Measurements from ENCODE around the gene LIG1. TPM values are rescaled to one million over a fixed set of nuclear protein-coding genes. Genes with fewer than 3 reads are reported as not detected.
A peak's percentile ranks its signal among the peaks of the same experiment; 100 is the strongest.

Gene LIG1
- total RNA-seq, 3 donors from 2014 or later = 16.0 to 42.7 (median 29.6) TPM

DNA sequence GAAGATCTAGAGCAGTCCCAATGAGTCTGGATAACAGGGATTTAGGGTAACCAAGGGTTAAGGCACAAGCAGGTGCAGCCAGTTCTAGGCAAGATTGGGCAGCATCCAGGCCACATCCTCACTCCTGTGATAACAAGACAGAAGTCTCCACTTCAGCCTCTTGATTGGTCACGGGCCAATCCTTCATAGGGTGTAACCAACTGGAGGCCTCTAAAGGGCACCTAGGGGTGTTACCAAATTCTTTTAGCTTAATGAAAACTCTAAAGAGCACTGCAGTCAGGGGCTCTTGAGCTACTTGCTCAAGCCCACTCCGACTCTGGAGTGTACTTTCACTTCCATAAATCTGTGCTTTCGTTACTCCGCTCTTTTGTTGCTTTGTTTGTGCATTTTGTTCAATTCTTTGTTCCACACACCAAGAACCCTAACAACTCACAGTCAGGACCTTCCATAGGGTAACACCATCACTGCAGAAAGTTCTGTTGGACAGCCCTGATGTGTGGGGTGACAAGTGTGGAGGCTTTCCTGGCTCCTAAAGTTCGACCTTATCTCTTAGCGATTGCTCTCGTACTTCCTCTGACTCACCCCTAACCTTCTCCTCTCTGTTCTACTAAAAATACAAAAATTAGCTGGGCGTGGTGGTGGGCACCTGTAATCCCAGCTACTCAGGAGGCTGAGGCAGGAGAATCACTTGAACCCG lies 36.4 kb upstream of the LIG1 start:
- no peak overlapping the region for H3K4me3 ChIP-seq
- TF ChIP-seq, protein P1, sequence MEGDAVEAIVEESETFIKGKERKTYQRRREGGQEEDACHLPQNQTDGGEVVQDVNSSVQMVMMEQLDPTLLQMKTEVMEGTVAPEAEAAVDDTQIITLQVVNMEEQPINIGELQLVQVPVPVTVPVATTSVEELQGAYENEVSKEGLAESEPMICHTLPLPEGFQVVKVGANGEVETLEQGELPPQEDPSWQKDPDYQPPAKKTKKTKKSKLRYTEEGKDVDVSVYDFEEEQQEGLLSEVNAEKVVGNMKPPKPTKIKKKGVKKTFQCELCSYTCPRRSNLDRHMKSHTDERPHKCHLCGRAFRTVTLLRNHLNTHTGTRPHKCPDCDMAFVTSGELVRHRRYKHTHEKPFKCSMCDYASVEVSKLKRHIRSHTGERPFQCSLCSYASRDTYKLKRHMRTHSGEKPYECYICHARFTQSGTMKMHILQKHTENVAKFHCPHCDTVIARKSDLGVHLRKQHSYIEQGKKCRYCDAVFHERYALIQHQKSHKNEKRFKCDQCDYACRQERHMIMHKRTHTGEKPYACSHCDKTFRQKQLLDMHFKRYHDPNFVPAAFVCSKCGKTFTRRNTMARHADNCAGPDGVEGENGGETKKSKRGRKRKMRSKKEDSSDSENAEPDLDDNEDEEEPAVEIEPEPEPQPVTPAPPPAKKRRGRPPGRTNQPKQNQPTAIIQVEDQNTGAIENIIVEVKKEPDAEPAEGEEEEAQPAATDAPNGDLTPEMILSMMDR (IDR thresholded peaks at IDR 0.05) = no peak
- no peak for DNase-seq

DNA sequence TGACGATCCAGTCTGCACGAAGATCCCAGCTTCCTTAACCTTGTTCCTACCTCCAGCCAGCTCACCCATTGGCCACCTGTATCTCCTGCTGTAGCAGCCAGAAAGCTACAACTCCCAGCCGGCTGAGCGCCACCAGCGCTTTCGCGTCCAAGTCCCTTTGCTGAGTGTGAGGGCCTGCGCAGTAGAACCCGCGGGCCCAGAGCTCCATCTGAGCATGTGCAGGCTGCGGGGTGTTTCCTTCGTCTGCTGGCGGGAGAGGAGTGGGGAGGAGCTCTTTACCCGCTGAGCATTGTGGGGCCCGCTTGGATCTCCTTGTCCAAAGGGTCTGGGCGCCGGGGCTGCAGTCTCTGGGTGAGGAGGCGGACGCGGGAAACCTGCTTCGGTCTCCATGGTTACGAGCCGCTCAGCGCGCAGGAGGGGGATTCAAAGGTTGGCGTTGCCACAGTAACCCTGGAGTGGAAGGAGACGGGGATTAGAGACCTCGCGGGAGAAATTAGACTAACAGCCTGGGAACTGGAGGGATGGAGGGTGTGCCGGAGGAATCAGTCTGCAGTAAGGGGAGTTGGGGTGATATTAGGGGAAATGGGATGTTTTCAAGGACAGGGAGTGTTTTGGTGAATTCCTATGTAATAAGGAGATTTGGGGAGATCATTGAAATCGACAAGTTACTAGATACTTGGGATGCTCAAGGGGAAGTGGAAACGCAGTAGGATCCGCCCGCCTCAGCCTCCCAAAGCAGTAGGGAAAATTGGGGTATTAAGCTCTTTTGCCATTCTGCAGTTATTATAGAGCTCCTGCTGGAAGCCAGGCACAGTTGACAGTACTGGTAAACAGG lies 33.9 kb upstream of the LIG1 start:
- ATAC-seq = peak; percentile 100
- intact Hi-C loops (cut with DNase I, micrococcal nuclease) = no loop called here
- peak; percentile 93 to 95 (median 94) for DNase-seq
- peak overlapping the region; percentile 17 for H3K4me3 ChIP-seq
- TF ChIP-seq, protein P1 (IDR thresholded peaks at IDR 0.05) = no peak
- peaks cover 5% of the 10 kb centered on the region for H3K4me1 ChIP-seq (ENCODE audit: low read depth)
- H3K9me3 ChIP-seq = no peaks in the 10 kb centered on the region
- no peaks in the 10 kb centered on the region for H3K36me3 ChIP-seq (ENCODE audit: low read depth)

More for the DNA sequence above, 36.4 kb upstream of the LIG1 start:
- ATAC-seq = no peak
- H3K4me1 ChIP-seq (ENCODE audit: low read depth) = peaks cover 5% of the 10 kb centered on the region
- intact Hi-C loops (cut with DNase I, micrococcal nuclease) = no loop called here
- H3K9me3 ChIP-seq = no peaks in the 10 kb centered on the region
- H3K36me3 ChIP-seq (ENCODE audit: low read depth) = no peaks in the 10 kb centered on the region

DNA sequence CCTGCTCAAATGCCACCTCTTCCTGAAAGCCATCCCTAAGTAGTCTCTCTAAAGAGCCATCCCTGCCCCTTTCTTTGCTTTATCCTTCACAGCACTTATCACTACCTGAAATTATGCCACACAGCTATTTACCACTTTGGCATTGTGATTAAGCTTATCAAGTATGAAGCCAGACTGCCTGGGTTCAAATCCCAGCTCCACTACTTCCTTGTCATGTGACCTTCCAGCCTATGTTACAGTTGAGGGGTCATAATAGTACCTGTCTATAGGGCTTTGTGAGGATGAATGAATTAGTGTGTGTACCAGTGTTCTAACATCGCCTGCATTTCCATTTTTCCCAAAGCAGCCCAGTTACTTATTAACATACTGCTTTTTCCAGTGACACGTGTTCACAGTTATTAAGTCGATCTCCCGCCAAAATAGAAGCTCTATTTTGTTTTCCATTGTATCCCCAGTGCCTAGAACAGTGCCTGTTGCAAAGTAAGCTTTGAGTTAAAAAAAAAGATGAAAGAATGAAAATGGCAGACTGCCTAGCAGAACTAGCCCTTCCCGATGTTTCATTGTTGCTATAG lies 33.2 kb upstream of the LIG1 start:
- peak overlapping the region; percentile 17 for H3K4me3 ChIP-seq
- H3K9me3 ChIP-seq = no peaks in the 10 kb centered on the region
- no peak for ATAC-seq
- DNase-seq = no peak
- TF ChIP-seq, protein P1 (IDR thresholded peaks at IDR 0.05) = no peak
- no peaks in the 10 kb centered on the region for H3K36me3 ChIP-seq (ENCODE audit: low read depth)
- H3K4me1 ChIP-seq (ENCODE audit: low read depth) = peaks cover 5% of the 10 kb centered on the region
- intact Hi-C loops (cut with DNase I, micrococcal nuclease) = no loop called here

DNA sequence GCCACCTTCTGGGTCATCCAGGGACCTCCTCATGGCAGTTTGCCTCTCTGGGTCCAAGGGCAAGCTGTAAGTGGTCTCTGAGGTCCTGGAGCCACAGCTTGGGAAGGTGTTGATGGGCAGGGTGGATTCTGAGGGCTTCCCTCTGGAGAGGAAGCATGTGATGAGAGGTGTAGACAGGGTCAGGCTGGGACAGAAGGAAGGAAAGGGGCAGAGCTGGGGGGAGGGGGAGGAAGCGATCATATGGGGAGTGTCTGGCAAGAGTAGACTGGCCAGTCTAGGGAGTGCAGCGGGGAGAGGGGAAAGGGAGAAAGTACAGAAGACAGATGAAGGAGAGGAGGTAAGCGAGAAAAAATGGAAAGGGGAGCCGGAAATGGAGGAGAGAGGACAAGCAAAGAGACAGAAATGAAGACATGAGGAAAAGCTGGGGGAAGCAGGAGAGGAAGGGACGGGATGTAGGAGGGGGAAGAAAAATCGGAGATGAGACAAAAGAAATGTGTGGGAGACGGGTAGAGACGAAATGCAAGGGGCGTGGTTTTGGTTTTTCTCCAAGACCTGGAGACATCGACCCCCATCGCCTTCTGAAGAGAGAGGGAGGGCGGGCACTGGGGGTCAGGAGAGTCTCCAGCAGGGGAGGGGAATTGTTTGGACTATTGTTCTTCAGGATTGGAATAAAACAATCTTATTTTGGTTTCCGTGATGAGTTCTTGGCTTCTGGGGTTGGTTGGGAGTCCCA lies 27.0 kb upstream of the LIG1 start:
- ATAC-seq (peak; percentile 46), DNase-seq (no peak)

DNA sequence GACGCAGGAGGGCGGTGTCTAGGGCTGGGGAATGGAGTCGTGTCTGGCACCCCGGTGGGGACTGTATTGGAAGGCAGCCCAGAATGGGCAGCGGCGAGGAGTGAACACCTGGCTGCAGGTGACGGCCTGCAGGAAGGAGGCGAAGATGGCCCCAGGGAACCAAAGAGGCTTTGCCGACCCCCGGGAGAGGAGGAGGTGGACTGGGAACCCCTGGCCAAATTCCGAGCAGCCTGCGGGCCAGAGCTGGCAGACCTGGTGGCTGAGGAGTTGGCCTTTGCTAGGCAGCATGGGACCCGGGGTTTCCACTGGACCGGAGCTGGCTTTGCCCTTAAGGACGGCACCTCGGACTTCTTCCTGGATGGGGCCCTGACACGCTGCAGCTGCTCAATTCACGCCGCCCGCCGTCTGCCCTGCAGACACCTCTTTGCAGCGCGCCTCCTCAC lies 26.2 kb upstream of the LIG1 start:
- DNase-seq = no peak
- TF ChIP-seq, protein P1 (IDR thresholded peaks at IDR 0.05) = no peak

More for the DNA sequence above, 27.0 kb upstream of the LIG1 start:
- Histone ChIP-seq H3K4me3 (no peak overlapping the region), H3K9me3 (no peaks in the 10 kb centered on the region), H3K4me1 (ENCODE audit: low read depth) (no peaks in the 10 kb centered on the region), H3K36me3 (ENCODE audit: low read depth) (no peaks in the 10 kb centered on the region)
- TF ChIP-seq, protein P1 (IDR thresholded peaks at IDR 0.05) = no peak
- intact Hi-C loops (cut with DNase I, micrococcal nuclease) = no loop called here

More for the DNA sequence above, 26.2 kb upstream of the LIG1 start:
- Histone ChIP-seq H3K4me3 (no peak overlapping the region), H3K9me3 (no peaks in the 10 kb centered on the region), H3K4me1 (ENCODE audit: low read depth) (no peaks in the 10 kb centered on the region), H3K36me3 (ENCODE audit: low read depth) (no peaks in the 10 kb centered on the region)
- intact Hi-C loops (cut with DNase I, micrococcal nuclease) = no loop called here
- ATAC-seq = peak; percentile 26

Measured in mucosa of descending colon (tissue), 3 donors.